Measurements from ENCODE around the gene C1orf35.

DNA sequence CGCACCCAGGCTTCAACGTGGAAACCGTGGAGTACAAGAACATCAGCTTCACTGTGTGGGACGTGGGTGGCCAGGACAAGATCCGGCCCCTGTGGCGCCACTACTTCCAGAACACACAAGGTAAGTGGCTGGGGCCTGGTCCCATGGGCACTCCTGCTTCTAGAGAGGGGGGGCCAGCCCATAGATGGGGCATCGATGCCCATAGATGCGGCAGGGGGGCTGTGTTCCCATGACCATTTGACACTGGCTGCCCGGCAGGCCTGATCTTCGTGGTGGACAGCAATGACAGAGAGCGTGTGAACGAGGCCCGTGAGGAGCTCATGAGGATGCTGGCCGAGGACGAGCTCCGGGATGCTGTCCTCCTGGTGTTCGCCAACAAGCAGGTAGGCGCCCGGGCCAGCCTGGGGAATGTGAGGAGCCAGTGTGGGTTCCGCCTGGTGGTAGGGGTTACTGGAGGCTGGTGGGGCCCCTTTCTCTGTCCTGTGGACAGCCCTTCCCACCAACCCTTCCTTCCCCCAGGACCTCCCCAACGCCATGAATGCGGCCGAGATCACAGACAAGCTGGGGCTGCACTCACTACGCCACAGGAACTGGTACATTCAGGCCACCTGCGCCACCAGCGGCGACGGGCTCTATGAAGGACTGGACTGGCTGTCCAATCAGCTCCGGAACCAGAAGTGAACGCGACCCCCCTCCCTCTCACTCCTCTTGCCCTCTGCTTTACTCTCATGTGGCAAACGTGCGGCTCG is 5.6 kb downstream of the C1orf35 start:
- TF ChIP-seq, protein P1, sequence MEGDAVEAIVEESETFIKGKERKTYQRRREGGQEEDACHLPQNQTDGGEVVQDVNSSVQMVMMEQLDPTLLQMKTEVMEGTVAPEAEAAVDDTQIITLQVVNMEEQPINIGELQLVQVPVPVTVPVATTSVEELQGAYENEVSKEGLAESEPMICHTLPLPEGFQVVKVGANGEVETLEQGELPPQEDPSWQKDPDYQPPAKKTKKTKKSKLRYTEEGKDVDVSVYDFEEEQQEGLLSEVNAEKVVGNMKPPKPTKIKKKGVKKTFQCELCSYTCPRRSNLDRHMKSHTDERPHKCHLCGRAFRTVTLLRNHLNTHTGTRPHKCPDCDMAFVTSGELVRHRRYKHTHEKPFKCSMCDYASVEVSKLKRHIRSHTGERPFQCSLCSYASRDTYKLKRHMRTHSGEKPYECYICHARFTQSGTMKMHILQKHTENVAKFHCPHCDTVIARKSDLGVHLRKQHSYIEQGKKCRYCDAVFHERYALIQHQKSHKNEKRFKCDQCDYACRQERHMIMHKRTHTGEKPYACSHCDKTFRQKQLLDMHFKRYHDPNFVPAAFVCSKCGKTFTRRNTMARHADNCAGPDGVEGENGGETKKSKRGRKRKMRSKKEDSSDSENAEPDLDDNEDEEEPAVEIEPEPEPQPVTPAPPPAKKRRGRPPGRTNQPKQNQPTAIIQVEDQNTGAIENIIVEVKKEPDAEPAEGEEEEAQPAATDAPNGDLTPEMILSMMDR (IDR thresholded peaks at IDR 0.05; ENCODE audit: low read depth, low read length), result no peak
- TF ChIP-seq POLR2A (IDR thresholded peaks at IDR 0.05; ENCODE audit: extremely low read depth, insufficient read length) (no peak), MYC (IDR thresholded peaks at IDR 0.05; ENCODE audit: low read depth, low read length) (no peak)

Measured in NB4 (cell line).